Pulmonary artery endothelial cell (primary cell): ENCODE results near the gene FBXW4. TPM values are rescaled to one million over a fixed set of nuclear protein-coding genes. Genes with fewer than 3 reads are reported as not detected.

Source experiments
- DNase-seq: peaks from one replicate; pipeline ENCODE4 v3.0.0-alpha.2; 2011; ENCODE audit warnings: low read depth, low spot score
- total RNA-seq: library from RNA; depleted of rRNA; stranded (reverse); fragments of >200 nt; gene quantifications from 2 replicates; pipeline ENCODE4 v1.2.3, GENCODE V29; 2014

FBXW4 gene
- total RNA-seq, 1 donor from 2014 or later: 23.3 TPM

GRCh38 chr10:101704331-101704730 lies 9.4 kb upstream of the FBXW4 start:
- DNase-seq: no peak

GRCh38 chr10:101696632-101697031 lies 1.7 kb upstream of the FBXW4 start:
- no peak for DNase-seq

GRCh38 chr10:101695404-101695890 lies 477 bp upstream of the FBXW4 start:
- no peak for DNase-seq

- DNase-seq: no peak
Observed at GRCh38 chr10:101693978-101694673, 844 bp downstream of the FBXW4 start.

GRCh38 chr10:101693651-101693977 lies 1.4 kb downstream of the FBXW4 start:
- no peak for DNase-seq

GRCh38 chr10:101691081-101691480 lies 3.9 kb downstream of the FBXW4 start:
- DNase-seq: no peak

GRCh38 chr10:101690461-101690860 lies 4.5 kb downstream of the FBXW4 start:
- no peak for DNase-seq

GRCh38 chr10:101687071-101687658 lies 7.8 kb downstream of the FBXW4 start:
- no peak for DNase-seq

GRCh38 chr10:101686133-101686925 lies 8.6 kb downstream of the FBXW4 start:
- DNase-seq: no peak

- DNase-seq: no peak
Observed at GRCh38 chr10:101684782-101685181, 10.2 kb downstream of the FBXW4 start.

- no peak for DNase-seq
Observed at GRCh38 chr10:101683276-101683675, 11.7 kb downstream of the FBXW4 start.

- DNase-seq: no peak
Observed at GRCh38 chr10:101682172-101682825, 12.7 kb downstream of the FBXW4 start.

GRCh38 chr10:101676565-101676964 lies 18.4 kb downstream of the FBXW4 start:
- no peak for DNase-seq

- DNase-seq: no peak
Observed at GRCh38 chr10:101675115-101675514, 19.9 kb downstream of the FBXW4 start.

GRCh38 chr10:101672536-101672935 lies 22.4 kb downstream of the FBXW4 start:
- DNase-seq: no peak

GRCh38 chr10:101671453-101671852 lies 23.5 kb downstream of the FBXW4 start:
- DNase-seq: no peak

GRCh38 chr10:101670635-101671034 lies 24.3 kb downstream of the FBXW4 start:
- no peak for DNase-seq

GRCh38 chr10:101669181-101669580 lies 25.8 kb downstream of the FBXW4 start:
- DNase-seq: no peak

GRCh38 chr10:101668566-101668965 lies 26.4 kb downstream of the FBXW4 start:
- no peak for DNase-seq

GRCh38 chr10:101666083-101666482 lies 28.9 kb downstream of the FBXW4 start:
- no peak for DNase-seq

- no peak for DNase-seq
Observed at GRCh38 chr10:101663097-101663496, 31.9 kb downstream of the FBXW4 start.

GRCh38 chr10:101660256-101660655 lies 34.7 kb downstream of the FBXW4 start:
- DNase-seq: no peak
